Panc1 (cell line): ENCODE measurements around the gene MEIS3. TPM values are rescaled to one million over a fixed set of nuclear protein-coding genes. Genes with fewer than 3 reads are reported as not detected.
A peak's percentile ranks its signal among the peaks of the same experiment; 100 is the strongest.

Source experiments
- ATAC-seq: fragments of 200-7000 bp; cut with Tn5 transposase; 2 replicates; pipeline ENCODE4 v1.9.1; 2020; ENCODE audit warnings: mild to moderate bottlenecking, moderate library complexity
- BruUV-seq: library from RNA; stranded (reverse); fragments of 400-500 nt; replicated peaks from 2 replicates; lab custom pipeline; 2021; lab: Mats Ljungman, UMichigan
- CTCF ChIA-PET: fragments of 300-600 bp; sonication (Branson Sonifier 250); formaldehyde crosslinking; loops from one replicate; lab custom pipeline; 2022; ENCODE audit warnings: antibody characterized with exemption; lab: Charles Lee
- POLR2A ChIA-PET: fragments of 300-600 bp; sonication (Branson Sonifier 250); formaldehyde crosslinking; loops from one replicate; lab custom pipeline; 2022; ENCODE audit warnings: antibody characterized with exemption; lab: Charles Lee
- DNase-seq: peaks from one replicate; pipeline ENCODE4 v3.0.0-alpha.2; 2010; ENCODE audit warnings: low read depth, low spot score
- H3K27ac ChIP-seq: 2 replicates; pipeline ENCODE4 v1.5.1; 2011; ENCODE audit warnings: mild to moderate bottlenecking, low read length, inconsistent platforms
- H3K27me3 ChIP-seq: fragments of 200-500 bp; sonication (Bioruptor generic); 2 replicates; pipeline ENCODE4 v1.6.0; 2014; ENCODE audit warnings: low read length, inconsistent platforms; ENCODE audit not compliant: control insufficient read depth, insufficient read depth
- H3K36me3 ChIP-seq: fragments of 200-500 bp; sonication (Bioruptor generic); 2 replicates; pipeline ENCODE4 v1.5.1; 2014; ENCODE audit warnings: inconsistent platforms, mild to moderate bottlenecking, low read length, moderate library complexity; ENCODE audit not compliant: control insufficient read depth, insufficient read depth
- H3K4me1 ChIP-seq: 2 replicates; pipeline ENCODE4 v1.5.1; 2011; ENCODE audit warnings: inconsistent platforms, mild to moderate bottlenecking, low read length, moderate library complexity; ENCODE audit not compliant: control insufficient read depth, insufficient read depth
- H3K4me3 ChIP-seq, 2 experiments: 2 replicates each; pipeline ENCODE4 v1.5.1; 2011 to 2012; ENCODE audit warnings: low read depth in 2 of 2, low read length in 2 of 2, mild to moderate bottlenecking in 2 of 2, inconsistent platforms in 1 of 2, moderate library complexity in 1 of 2
- H3K9me3 ChIP-seq: fragments of 200-500 bp; sonication (Bioruptor generic); 2 replicates; pipeline ENCODE4 v1.5.1; 2014; ENCODE audit warnings: low read depth, mild to moderate bottlenecking, inconsistent platforms, low read length, moderate library complexity; ENCODE audit not compliant: control insufficient read depth, insufficient read depth
- CTCF ChIP-seq: fragments of 450-650 bp; IDR thresholded peaks from 2 replicates; pipeline ENCODE4 v1.5.1; 2017; ENCODE audit warnings: mild to moderate bottlenecking
- POLR2AphosphoS5 ChIP-seq: IDR thresholded peaks from 2 replicates; pipeline ENCODE4 v1.6.1; 2012; ENCODE audit warnings: mild to moderate bottlenecking, low read depth, low read length, moderate library complexity
- SIN3A ChIP-seq: IDR thresholded peaks from 2 replicates; pipeline ENCODE4 v1.6.1; 2012; ENCODE audit warnings: low read depth, mild to moderate bottlenecking, low read length, moderate library complexity, borderline replicate concordance; ENCODE audit not compliant: insufficient read depth
- TCF7L2 ChIP-seq: IDR thresholded peaks from 2 replicates; pipeline ENCODE4 v1.6.1; 2011; ENCODE audit warnings: mild to moderate bottlenecking, low read depth, low read length, inconsistent platforms
- in situ Hi-C: cut with HindIII; loops from 2 replicates; pipeline ENCODE4 v1.10.0; 2016; ENCODE audit warnings: low sequenced_read_pairs, low pct_unique_long_range_greater_than_20kb
- intact Hi-C: fragments of 100-400 bp; cut with micrococcal nuclease; formaldehyde crosslinking; loops from one replicate; pipeline ENCODE4 v1.10.0; 2022; ENCODE audit not compliant: unreplicated experiment
- total RNA-seq: library from RNA; stranded (reverse); gene quantifications from one replicate; pipeline ENCODE4 v1.2.1, GENCODE V29; 2021; ENCODE audit not compliant: unreplicated experiment
- TF ChIP-seq, protein P1 (sequence below), 2 experiments: IDR thresholded peaks; 2 replicates each; pipeline ENCODE4 v1.6.1; 2011 to 2012; ENCODE audit warnings: low read depth in 2 of 2, control low read depth in 1 of 2, low read length in 1 of 2, mild to moderate bottlenecking in 1 of 2, moderate library complexity in 1 of 2; ENCODE audit not compliant: insufficient read depth in 1 of 2

Gene MEIS3
- total RNA-seq, 1 experiment from 2014 or later = 11.3 TPM

DNA sequence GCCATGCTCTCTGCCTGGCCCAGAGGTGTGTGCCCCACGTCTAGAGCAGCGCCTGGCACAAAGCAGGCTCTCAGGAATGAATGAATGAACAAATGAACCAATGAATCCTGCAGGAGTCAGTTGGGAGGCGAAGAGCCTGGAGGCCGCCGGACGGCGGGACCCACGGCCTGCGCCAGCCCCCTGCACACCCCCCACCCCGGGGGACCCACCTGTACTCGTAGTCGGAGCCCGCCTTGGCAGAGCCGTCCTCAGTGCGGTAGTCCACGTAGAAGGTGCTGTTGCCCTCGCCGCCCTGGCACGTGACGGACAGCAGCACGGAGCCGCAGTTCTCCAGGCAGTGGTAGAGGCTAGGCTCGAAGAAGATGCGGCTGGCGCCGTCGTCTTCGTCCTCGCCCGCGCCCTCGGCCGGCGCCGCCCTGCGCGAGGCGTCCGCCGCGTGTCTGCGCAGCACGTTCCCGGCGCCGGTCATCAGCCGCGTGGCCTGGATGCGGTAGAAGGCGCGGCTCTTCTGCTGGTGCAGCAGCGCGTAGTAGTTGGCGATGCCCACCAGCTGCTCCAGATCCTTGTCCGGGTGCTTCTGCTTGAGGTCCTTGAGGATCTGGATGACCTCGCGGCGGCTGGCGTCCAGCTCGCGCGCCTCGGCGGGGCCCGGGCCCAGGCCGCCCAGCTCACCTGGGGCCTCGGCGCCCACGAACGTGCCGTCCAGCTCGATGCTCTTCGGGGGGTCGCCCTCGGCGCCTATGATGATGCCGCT is 37.6 kb upstream of the MEIS3 start:
- no peak overlapping the region for H3K27ac ChIP-seq

GRCh38 chr19:47450478-47450877 is 31.2 kb upstream of the MEIS3 start:
- TF ChIP-seq SIN3A = no peak
- no peak for TF ChIP-seq POLR2AphosphoS5
- TF ChIP-seq CTCF = no peak
- no peak for TF ChIP-seq TCF7L2
- TF ChIP-seq, protein P1, sequence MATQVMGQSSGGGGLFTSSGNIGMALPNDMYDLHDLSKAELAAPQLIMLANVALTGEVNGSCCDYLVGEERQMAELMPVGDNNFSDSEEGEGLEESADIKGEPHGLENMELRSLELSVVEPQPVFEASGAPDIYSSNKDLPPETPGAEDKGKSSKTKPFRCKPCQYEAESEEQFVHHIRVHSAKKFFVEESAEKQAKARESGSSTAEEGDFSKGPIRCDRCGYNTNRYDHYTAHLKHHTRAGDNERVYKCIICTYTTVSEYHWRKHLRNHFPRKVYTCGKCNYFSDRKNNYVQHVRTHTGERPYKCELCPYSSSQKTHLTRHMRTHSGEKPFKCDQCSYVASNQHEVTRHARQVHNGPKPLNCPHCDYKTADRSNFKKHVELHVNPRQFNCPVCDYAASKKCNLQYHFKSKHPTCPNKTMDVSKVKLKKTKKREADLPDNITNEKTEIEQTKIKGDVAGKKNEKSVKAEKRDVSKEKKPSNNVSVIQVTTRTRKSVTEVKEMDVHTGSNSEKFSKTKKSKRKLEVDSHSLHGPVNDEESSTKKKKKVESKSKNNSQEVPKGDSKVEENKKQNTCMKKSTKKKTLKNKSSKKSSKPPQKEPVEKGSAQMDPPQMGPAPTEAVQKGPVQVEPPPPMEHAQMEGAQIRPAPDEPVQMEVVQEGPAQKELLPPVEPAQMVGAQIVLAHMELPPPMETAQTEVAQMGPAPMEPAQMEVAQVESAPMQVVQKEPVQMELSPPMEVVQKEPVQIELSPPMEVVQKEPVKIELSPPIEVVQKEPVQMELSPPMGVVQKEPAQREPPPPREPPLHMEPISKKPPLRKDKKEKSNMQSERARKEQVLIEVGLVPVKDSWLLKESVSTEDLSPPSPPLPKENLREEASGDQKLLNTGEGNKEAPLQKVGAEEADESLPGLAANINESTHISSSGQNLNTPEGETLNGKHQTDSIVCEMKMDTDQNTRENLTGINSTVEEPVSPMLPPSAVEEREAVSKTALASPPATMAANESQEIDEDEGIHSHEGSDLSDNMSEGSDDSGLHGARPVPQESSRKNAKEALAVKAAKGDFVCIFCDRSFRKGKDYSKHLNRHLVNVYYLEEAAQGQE (IDR thresholded peaks at IDR 0.05; ENCODE audit: insufficient read depth in 1 of 2, low read depth in 2 of 2, low read length in 1 of 2) = peak in 1 of 2 experiments; percentile 39; a peak in 1 of 4 replicates
- ATAC-seq = no peak
- ChIA-PET POLR2A (no interaction called here), CTCF (no interaction called here)
- Histone ChIP-seq H3K27ac (no peak overlapping the region), H3K4me3 (no peak overlapping the region), H3K4me1 (no peaks in the 10 kb centered on the region), H3K9me3 (no peaks in the 10 kb centered on the region), H3K36me3 (no peaks in the 10 kb centered on the region), H3K27me3 (0 out of 2 replicates have a peak, but pooled peaks cover 5% of the 10 kb centered on the region)
- no peak for DNase-seq
- intact Hi-C loops (no loop called here), in situ Hi-C loops (no loop called here)
- no TSS peak for BruUV-seq

More for the DNA sequence above, 37.6 kb upstream of the MEIS3 start:
- 0 out of 2 replicates have a peak, but pooled peaks cover 4% of the 10 kb centered on the region for H3K9me3 ChIP-seq
- no peaks in the 10 kb centered on the region for H3K36me3 ChIP-seq
- POLR2A ChIA-PET = no interaction called here
- no peak for TF ChIP-seq CTCF
- TF ChIP-seq SIN3A = no peak
- TF ChIP-seq TCF7L2 = no peak
- CTCF ChIA-PET = no interaction called here
- DNase-seq = no peak
- H3K4me3 ChIP-seq = no peak overlapping the region
- BruUV-seq = no TSS peak
- intact Hi-C loops = no loop called here
- no peaks in the 10 kb centered on the region for H3K4me1 ChIP-seq
- peaks cover 8% of the 10 kb centered on the region; the same call in 1 of the 2 replicates for H3K27me3 ChIP-seq
- in situ Hi-C loops = no loop called here
- no peak for ATAC-seq
